Keratinocyte (primary cell): Measurements from ENCODE around the gene SNAP29.

ENCODE experiments used
- EZH2 ChIP-seq: IDR thresholded peaks from one replicate; pipeline ENCODE4 v1.6.1; 2012; ENCODE audit warnings: inconsistent platforms, mild to moderate bottlenecking, low read length, moderate library complexity
- TF ChIP-seq, protein P1 (sequence below), 3 experiments: IDR thresholded peaks in 1 of 3; conservative IDR thresholded peaks in 1 of 3; optimal IDR thresholded peaks in 1 of 3; 2 replicates in 2 of 3; 3 replicates in 1 of 3; pipeline versions ENCODE3 to v1.5.1; 2011; ENCODE audit warnings: low read length in 3 of 3, mild to moderate bottlenecking in 3 of 3, moderate library complexity in 2 of 3, control low read depth in 1 of 3, inconsistent platforms in 1 of 3; ENCODE audit not compliant: insufficient read depth in 2 of 3; ENCODE audit errors: extremely low read depth in 1 of 3

DNA sequence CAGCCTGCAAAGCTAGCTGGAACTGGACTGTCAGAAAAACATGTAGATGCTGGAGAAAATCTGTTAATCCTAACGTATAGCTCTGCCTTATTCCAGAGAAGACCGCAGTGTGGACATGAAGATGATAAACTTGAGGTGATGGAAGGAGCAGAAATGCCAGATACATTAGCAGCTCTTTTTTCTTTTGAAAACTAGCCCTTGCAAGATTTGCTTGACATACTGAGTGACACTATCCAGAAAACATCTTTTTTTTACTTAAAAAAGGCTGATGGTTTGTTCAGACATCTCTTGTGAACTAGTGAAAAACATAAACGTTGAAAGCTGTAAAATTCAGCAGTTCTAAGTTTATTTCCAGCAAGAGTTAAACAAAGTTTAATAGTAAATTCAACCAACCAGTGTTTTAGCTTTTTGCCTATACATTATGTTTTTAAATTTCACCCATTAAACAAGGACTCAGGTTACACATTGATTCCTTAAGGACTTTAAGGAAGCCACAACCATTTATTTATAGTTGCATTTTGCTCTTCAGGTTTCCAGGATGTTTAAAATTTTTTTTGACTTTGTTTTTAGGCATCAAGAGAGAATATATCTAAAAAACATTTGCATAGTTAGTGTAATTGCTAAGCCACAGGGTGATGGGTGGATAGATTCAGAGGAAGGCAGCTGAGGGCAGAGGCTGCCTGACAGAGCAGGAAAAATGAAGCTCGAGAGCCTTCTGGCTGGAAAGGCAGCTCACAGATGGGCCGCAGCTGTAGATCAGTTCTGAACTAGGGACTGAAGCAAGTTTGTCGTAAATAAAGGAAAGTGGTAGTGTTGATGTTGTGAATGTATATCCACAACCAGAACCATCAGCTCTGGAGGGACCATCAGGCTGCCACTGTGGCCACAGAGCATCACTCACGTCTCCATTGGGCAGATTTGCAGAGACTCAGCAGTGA, 9.5 kb downstream of the SNAP29 start:
- no peak for TF ChIP-seq EZH2
- TF ChIP-seq, protein P1, sequence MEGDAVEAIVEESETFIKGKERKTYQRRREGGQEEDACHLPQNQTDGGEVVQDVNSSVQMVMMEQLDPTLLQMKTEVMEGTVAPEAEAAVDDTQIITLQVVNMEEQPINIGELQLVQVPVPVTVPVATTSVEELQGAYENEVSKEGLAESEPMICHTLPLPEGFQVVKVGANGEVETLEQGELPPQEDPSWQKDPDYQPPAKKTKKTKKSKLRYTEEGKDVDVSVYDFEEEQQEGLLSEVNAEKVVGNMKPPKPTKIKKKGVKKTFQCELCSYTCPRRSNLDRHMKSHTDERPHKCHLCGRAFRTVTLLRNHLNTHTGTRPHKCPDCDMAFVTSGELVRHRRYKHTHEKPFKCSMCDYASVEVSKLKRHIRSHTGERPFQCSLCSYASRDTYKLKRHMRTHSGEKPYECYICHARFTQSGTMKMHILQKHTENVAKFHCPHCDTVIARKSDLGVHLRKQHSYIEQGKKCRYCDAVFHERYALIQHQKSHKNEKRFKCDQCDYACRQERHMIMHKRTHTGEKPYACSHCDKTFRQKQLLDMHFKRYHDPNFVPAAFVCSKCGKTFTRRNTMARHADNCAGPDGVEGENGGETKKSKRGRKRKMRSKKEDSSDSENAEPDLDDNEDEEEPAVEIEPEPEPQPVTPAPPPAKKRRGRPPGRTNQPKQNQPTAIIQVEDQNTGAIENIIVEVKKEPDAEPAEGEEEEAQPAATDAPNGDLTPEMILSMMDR (optimal IDR thresholded peaks at IDR 0.05 in 1 of 3, IDR thresholded peaks at IDR 0.05 in 1 of 3, conservative IDR thresholded peaks at IDR 0.05 in 1 of 3; ENCODE audit: extremely low read depth in 1 of 3, insufficient read depth in 2 of 3, low read length in 3 of 3): no peak
